GM23338 (cell line): Measurements from ENCODE around the gene TSPEAR. TPM values are rescaled to one million over a fixed set of nuclear protein-coding genes. Genes with fewer than 3 reads are reported as not detected.

ENCODE experiments used
- ATAC-seq: fragments of 200-7000 bp; cut with Tn5 transposase; 3 replicates; pipeline ENCODE4 v1.9.1; 2020
- DNase-seq: peaks from one replicate; pipeline ENCODE4 v3.0.0-alpha.2; 2015; ENCODE audit warnings: low spot score
- H2AFZ ChIP-seq: fragments of 200-600 bp; sonication (generic); 2 replicates; pipeline ENCODE4 v1.8.0; 2016; ENCODE audit warnings: antibody characterized with exemption, mild to moderate bottlenecking, moderate library complexity
- H3F3A ChIP-seq: fragments of 200-600 bp; sonication (generic); replicated peaks from 2 replicates; pipeline ENCODE4 v1.8.0; 2017; ENCODE audit warnings: antibody characterized with exemption, mixed run types, low read depth
- H3K27ac ChIP-seq: fragments of 200-600 bp; sonication (generic); 2 replicates; pipeline ENCODE4 v1.6.1; 2016; ENCODE audit warnings: low read depth
- H3K27me3 ChIP-seq: fragments of 200-600 bp; sonication (generic); 2 replicates; pipeline ENCODE4 v1.8.0; 2016; ENCODE audit warnings: mild to moderate bottlenecking, mixed run types, moderate library complexity; ENCODE audit not compliant: insufficient read depth
- H3K36me3 ChIP-seq: fragments of 200-600 bp; sonication (generic); 2 replicates; pipeline ENCODE4 v1.8.0; 2016; ENCODE audit warnings: mild to moderate bottlenecking; ENCODE audit not compliant: insufficient read depth
- H3K4me1 ChIP-seq: fragments of 200-600 bp; sonication (generic); 2 replicates; pipeline ENCODE4 v1.8.0; 2016; ENCODE audit warnings: mild to moderate bottlenecking, moderate library complexity; ENCODE audit not compliant: insufficient read depth
- H3K4me2 ChIP-seq: fragments of 200-600 bp; sonication (generic); 2 replicates; pipeline ENCODE4 v1.7.1; 2017; ENCODE audit warnings: mixed run types
- H3K4me3 ChIP-seq: fragments of 200-600 bp; sonication (generic); 2 replicates; pipeline ENCODE4 v1.6.1; 2016; ENCODE audit warnings: mixed run types
- H3K79me2 ChIP-seq: fragments of 200-600 bp; sonication (generic); replicated peaks from 2 replicates; pipeline ENCODE4 v1.8.0; 2017; ENCODE audit warnings: mild to moderate bottlenecking; ENCODE audit not compliant: insufficient read depth
- H3K9me2 ChIP-seq: fragments of 200-600 bp; sonication (generic); 2 replicates; pipeline ENCODE4 v1.8.0; 2017; ENCODE audit not compliant: insufficient read depth
- H4K20me1 ChIP-seq: fragments of 200-600 bp; sonication (generic); replicated peaks from 2 replicates; pipeline ENCODE4 v1.8.0; 2017; ENCODE audit warnings: mild to moderate bottlenecking; ENCODE audit not compliant: insufficient read depth
- H3K27ac Mint-ChIP-seq: 2 replicates; pipeline ENCODE4 v1.8.0; 2020; ENCODE audit warnings: inconsistent platforms, mild to moderate bottlenecking, moderate library complexity, mixed read lengths
- H3K27me3 Mint-ChIP-seq: 3 replicates; pipeline ENCODE4 v1.8.0; 2022; ENCODE audit warnings: low read depth, mild to moderate bottlenecking, moderate library complexity, mixed read lengths, inconsistent platforms; ENCODE audit not compliant: insufficient read depth, poor library complexity
- H3K36me3 Mint-ChIP-seq: 3 replicates; pipeline ENCODE4 v1.8.0; 2021; ENCODE audit warnings: low read depth, mild to moderate bottlenecking, inconsistent platforms, moderate library complexity, mixed read lengths
- H3K4me1 Mint-ChIP-seq: 3 replicates; pipeline ENCODE4 v1.8.0; 2020; ENCODE audit warnings: mild to moderate bottlenecking, inconsistent platforms, mixed read lengths
- H3K4me3 Mint-ChIP-seq: 3 replicates; pipeline ENCODE4 v1.8.0; 2021; ENCODE audit warnings: moderate library complexity, mild to moderate bottlenecking, inconsistent platforms, mixed read lengths
- H3K9me3 Mint-ChIP-seq: 3 replicates; pipeline ENCODE4 v1.8.0; 2020; ENCODE audit warnings: moderate library complexity, mild to moderate bottlenecking, inconsistent platforms, mixed read lengths
- EZH2phosphoT487 ChIP-seq: fragments of 200-600 bp; sonication (generic); IDR thresholded peaks from one replicate; pipeline ENCODE4 v1.8.1; 2018; ENCODE audit warnings: antibody characterized with exemption; ENCODE audit not compliant: unreplicated experiment
- NANOG ChIP-seq: IDR thresholded peaks from 2 replicates; pipeline ENCODE4 v1.6.1; 2016; ENCODE audit warnings: antibody characterized with exemption, borderline replicate concordance
- ZNF114 ChIP-seq: fragments of 250-450 bp; sonication (Bioruptor Pico); IDR thresholded peaks from 2 replicates; pipeline ENCODE4 v1.5.0; 2020; ENCODE audit warnings: mild to moderate bottlenecking, moderate library complexity
- polyA plus RNA-seq: library from polyadenylated mRNA; unstranded; fragments of >200 nt; fragmentation: Nextera tagmentation; extraction: Ambion mirVana; gene quantifications from 2 replicates; pipeline ENCODE4 v1.2.1, GENCODE V29; 2016
- total RNA-seq: library from RNA; depleted of rRNA; stranded (reverse); fragments of >200 nt; shearing (Covaris generic); gene quantifications from 2 replicates; pipeline ENCODE4 v1.2.3, GENCODE V29; 2014
- TF ChIP-seq, protein P1 (sequence below), 2 experiments: fragments of 200-600 bp in 1 of 2; sonication (generic) in 1 of 2; conservative IDR thresholded peaks; 2 replicates each; pipeline versions ENCODE4 v1.5.1 to v1.6.1; 2016 to 2017; ENCODE audit warnings: antibody characterized with exemption in 2 of 2, low read depth in 2 of 2, mild to moderate bottlenecking in 2 of 2, moderate library complexity in 1 of 2
- TF ChIP-seq, protein P2 (sequence below): fragments of 250-450 bp; sonication (Bioruptor Pico); IDR thresholded peaks from 2 replicates; pipeline ENCODE4 v1.5.0; 2020; ENCODE audit warnings: mild to moderate bottlenecking, moderate library complexity
- TF ChIP-seq, protein P3 (sequence below): IDR thresholded peaks from 2 replicates; pipeline ENCODE4 v1.6.1; 2016; ENCODE audit warnings: antibody characterized with exemption

TSPEAR gene
- total and polyA plus RNA-seq, 2 experiments from 2014 or later = 0.35 to 0.92 TPM

DNA sequence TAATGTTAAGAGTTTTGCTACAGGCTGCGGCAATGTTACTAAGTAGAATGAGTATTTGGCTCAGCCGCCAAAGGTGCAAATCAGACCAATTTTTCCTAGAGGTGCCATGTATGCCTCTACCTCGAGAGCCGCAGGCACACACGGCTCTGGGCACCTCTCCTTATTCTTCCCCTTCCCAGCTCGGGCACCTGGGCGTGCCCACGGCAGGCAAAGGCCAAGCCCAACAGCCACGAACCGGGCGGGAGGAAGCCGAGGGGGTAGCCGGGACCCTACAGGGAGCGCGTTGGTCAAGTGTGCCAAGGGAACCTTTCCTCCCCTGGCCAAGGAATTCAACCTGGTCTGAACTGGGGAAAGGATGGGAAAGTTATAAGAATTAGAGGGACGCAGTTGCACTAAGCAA, 225.1 kb downstream of the TSPEAR start:
- TF ChIP-seq ZNF114 (CRISPR knock-in tag) = no peak
- Mint-ChIP-seq H3K36me3 (peaks cover 17% of the 10 kb centered on the region; the same call in 2 of the 3 replicates), H3K27me3 (peaks cover 2% of the 10 kb centered on the region), H3K4me1 (peaks cover 14% of the 10 kb centered on the region), H3K9me3 (peaks cover 16% of the 10 kb centered on the region; the same call in 2 of the 3 replicates), H3K4me3 (peak overlapping the region; percentile 72), H3K27ac (no peak overlapping the region)
- no peaks in the 10 kb centered on the region for H3K36me3 ChIP-seq
- H3K9me2 ChIP-seq = no peaks in the 10 kb centered on the region
- ATAC-seq = no peak
- H3K79me2 ChIP-seq = peaks cover 24% of the 10 kb centered on the region
- no peaks in the 10 kb centered on the region for H3K27me3 ChIP-seq
- H3F3A ChIP-seq = no peaks in the 10 kb centered on the region
- peaks cover 6% of the 10 kb centered on the region; the same call in 1 of the 2 replicates for H3K4me1 ChIP-seq
- no peak for DNase-seq
- peak overlapping the region; percentile 84 for H3K4me2 ChIP-seq
- no peak overlapping the region for H3K27ac ChIP-seq
- peak overlapping the region; percentile 69 for H3K4me3 ChIP-seq
- no peaks in the 10 kb centered on the region; the same call in 1 of the 2 replicates for H4K20me1 ChIP-seq
- no peak overlapping the region for H2AFZ ChIP-seq

DNA sequence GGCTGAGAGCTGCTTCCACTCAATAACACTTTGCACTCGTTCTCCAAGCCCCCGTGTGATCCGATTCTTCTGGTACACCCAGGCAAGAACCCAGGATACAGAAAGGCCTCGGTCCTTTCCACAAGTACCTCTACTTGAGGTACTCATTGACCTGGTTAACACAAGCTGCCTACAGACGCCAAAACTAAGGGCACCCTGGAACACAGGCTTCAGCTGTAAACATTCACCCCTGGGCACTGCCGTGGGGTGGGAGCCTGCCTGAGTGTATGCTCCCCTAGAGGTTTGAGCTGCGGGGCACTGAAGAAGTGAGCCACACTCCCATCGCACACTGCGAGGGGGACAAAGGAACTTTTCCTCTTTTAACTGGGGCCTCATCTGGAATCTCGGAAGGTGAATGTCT, 225.6 kb downstream of the TSPEAR start:
- Histone ChIP-seq H2AFZ (peak overlapping the region; percentile 80; the same call in 1 of the 2 replicates), H3K4me2 (peak overlapping the region; percentile 84), H3K4me3 (peak overlapping the region; percentile 69), H4K20me1 (no peaks in the 10 kb centered on the region; the same call in 1 of the 2 replicates), H3K27ac (no peak overlapping the region), H3K4me1 (peaks cover 6% of the 10 kb centered on the region; the same call in 1 of the 2 replicates), H3K79me2 (peaks cover 24% of the 10 kb centered on the region), H3K27me3 (no peaks in the 10 kb centered on the region), H3F3A (no peaks in the 10 kb centered on the region), H3K9me2 (no peaks in the 10 kb centered on the region), H3K36me3 (no peaks in the 10 kb centered on the region)
- ATAC-seq (peak; percentile 11; the same call in 2 of the 3 replicates), DNase-seq (no peak)
- H3K27me3 Mint-ChIP-seq = peaks cover 4% of the 10 kb centered on the region
- TF ChIP-seq NANOG = no peak
- peaks cover 14% of the 10 kb centered on the region for H3K4me1 Mint-ChIP-seq
- peaks cover 13% of the 10 kb centered on the region; the same call in 2 of the 3 replicates for H3K36me3 Mint-ChIP-seq
- H3K27ac Mint-ChIP-seq = no peak overlapping the region
- H3K4me3 Mint-ChIP-seq = peak overlapping the region; percentile 72
- H3K9me3 Mint-ChIP-seq = peaks cover 13% of the 10 kb centered on the region; the same call in 2 of the 3 replicates

DNA sequence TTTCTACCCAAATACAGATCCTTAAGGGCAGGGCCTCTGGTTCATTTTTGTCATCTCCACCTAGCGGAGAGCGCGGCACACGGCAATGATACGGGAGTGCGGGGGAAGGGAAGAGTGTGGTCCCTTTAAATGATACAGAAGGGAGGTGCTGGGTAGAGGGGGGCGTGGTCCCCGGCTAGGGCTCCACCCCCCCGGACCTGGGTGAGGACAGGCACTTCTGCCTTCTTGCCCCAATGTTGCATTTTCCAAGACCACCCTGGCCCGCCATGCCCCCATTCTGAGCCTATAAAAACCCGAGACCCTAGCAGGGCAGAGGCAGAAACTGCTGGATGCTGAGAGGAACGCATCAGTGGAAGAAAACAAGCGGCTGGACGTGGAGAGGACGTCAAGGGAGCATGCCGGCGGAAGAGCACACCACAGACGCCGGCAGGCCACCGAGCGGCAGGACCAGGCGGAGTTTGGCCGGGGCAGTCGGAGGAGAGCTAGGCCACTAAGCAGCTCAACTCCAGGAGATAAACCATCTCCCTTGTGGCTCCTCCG, 226.0 kb downstream of the TSPEAR start:
- H3K36me3 Mint-ChIP-seq = peaks cover 9% of the 10 kb centered on the region; the same call in 2 of the 3 replicates
- Histone ChIP-seq H3K4me2 (peak overlapping the region; percentile 84), H3K4me3 (peak overlapping the region; percentile 69), H3K9me2 (no peaks in the 10 kb centered on the region), H4K20me1 (no peaks in the 10 kb centered on the region; the same call in 1 of the 2 replicates), H3K4me1 (peaks cover 6% of the 10 kb centered on the region; the same call in 1 of the 2 replicates), H3K27ac (no peak overlapping the region), H3F3A (no peaks in the 10 kb centered on the region), H2AFZ (peak overlapping the region; percentile 80), H3K79me2 (peaks cover 24% of the 10 kb centered on the region), H3K36me3 (no peaks in the 10 kb centered on the region), H3K27me3 (no peaks in the 10 kb centered on the region)
- peaks cover 4% of the 10 kb centered on the region for H3K27me3 Mint-ChIP-seq
- DNase-seq (peak; percentile 87), ATAC-seq (peak; percentile 85)
- peaks cover 14% of the 10 kb centered on the region for H3K4me1 Mint-ChIP-seq
- peak overlapping the region; percentile 72 for H3K4me3 Mint-ChIP-seq
- H3K9me3 Mint-ChIP-seq = peaks cover 13% of the 10 kb centered on the region; the same call in 2 of the 3 replicates
- H3K27ac Mint-ChIP-seq = no peak overlapping the region
- TF ChIP-seq, protein P1, sequence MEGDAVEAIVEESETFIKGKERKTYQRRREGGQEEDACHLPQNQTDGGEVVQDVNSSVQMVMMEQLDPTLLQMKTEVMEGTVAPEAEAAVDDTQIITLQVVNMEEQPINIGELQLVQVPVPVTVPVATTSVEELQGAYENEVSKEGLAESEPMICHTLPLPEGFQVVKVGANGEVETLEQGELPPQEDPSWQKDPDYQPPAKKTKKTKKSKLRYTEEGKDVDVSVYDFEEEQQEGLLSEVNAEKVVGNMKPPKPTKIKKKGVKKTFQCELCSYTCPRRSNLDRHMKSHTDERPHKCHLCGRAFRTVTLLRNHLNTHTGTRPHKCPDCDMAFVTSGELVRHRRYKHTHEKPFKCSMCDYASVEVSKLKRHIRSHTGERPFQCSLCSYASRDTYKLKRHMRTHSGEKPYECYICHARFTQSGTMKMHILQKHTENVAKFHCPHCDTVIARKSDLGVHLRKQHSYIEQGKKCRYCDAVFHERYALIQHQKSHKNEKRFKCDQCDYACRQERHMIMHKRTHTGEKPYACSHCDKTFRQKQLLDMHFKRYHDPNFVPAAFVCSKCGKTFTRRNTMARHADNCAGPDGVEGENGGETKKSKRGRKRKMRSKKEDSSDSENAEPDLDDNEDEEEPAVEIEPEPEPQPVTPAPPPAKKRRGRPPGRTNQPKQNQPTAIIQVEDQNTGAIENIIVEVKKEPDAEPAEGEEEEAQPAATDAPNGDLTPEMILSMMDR (conservative IDR thresholded peaks at IDR 0.05; ENCODE audit: low read depth in 2 of 2) = peak; percentile 58 to 59
- no peak for TF ChIP-seq ZNF114 (CRISPR knock-in tag)
- TF ChIP-seq, protein P2, sequence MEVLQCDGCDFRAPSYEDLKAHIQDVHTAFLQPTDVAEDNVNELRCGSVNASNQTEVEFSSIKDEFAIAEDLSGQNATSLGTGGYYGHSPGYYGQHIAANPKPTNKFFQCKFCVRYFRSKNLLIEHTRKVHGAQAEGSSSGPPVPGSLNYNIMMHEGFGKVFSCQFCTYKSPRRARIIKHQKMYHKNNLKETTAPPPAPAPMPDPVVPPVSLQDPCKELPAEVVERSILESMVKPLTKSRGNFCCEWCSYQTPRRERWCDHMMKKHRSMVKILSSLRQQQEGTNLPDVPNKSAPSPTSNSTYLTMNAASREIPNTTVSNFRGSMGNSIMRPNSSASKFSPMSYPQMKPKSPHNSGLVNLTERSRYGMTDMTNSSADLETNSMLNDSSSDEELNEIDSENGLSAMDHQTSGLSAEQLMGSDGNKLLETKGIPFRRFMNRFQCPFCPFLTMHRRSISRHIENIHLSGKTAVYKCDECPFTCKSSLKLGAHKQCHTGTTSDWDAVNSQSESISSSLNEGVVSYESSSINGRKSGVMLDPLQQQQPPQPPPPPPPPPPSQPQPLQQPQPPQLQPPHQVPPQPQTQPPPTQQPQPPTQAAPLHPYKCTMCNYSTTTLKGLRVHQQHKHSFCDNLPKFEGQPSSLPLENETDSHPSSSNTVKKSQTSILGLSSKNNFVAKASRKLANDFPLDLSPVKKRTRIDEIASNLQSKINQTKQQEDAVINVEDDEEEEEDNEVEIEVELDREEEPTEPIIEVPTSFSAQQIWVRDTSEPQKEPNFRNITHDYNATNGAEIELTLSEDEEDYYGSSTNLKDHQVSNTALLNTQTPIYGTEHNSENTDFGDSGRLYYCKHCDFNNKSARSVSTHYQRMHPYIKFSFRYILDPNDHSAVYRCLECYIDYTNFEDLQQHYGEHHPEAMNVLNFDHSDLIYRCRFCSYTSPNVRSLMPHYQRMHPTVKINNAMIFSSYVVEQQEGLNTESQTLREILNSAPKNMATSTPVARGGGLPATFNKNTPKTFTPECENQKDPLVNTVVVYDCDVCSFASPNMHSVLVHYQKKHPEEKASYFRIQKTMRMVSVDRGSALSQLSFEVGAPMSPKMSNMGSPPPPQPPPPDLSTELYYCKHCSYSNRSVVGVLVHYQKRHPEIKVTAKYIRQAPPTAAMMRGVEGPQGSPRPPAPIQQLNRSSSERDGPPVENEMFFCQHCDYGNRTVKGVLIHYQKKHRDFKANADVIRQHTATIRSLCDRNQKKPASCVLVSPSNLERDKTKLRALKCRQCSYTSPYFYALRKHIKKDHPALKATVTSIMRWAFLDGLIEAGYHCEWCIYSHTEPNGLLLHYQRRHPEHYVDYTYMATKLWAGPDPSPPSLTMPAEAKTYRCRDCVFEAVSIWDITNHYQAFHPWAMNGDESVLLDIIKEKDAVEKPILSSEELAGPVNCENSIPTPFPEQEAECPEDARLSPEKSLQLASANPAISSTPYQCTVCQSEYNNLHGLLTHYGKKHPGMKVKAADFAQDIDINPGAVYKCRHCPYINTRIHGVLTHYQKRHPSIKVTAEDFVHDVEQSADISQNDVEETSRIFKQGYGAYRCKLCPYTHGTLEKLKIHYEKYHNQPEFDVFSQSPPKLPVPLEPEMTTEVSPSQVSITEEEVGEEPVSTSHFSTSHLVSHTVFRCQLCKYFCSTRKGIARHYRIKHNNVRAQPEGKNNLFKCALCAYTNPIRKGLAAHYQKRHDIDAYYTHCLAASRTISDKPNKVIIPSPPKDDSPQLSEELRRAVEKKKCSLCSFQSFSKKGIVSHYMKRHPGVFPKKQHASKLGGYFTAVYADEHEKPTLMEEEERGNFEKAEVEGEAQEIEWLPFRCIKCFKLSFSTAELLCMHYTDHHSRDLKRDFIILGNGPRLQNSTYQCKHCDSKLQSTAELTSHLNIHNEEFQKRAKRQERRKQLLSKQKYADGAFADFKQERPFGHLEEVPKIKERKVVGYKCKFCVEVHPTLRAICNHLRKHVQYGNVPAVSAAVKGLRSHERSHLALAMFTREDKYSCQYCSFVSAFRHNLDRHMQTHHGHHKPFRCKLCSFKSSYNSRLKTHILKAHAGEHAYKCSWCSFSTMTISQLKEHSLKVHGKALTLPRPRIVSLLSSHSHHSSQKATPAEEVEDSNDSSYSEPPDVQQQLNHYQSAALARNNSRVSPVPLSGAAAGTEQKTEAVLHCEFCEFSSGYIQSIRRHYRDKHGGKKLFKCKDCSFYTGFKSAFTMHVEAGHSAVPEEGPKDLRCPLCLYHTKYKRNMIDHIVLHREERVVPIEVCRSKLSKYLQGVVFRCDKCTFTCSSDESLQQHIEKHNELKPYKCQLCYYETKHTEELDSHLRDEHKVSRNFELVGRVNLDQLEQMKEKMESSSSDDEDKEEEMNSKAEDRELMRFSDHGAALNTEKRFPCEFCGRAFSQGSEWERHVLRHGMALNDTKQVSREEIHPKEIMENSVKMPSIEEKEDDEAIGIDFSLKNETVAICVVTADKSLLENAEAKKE (CRISPR knock-in tag) = no peak
- no peak for TF ChIP-seq EZH2phosphoT487
- TF ChIP-seq, protein P3, sequence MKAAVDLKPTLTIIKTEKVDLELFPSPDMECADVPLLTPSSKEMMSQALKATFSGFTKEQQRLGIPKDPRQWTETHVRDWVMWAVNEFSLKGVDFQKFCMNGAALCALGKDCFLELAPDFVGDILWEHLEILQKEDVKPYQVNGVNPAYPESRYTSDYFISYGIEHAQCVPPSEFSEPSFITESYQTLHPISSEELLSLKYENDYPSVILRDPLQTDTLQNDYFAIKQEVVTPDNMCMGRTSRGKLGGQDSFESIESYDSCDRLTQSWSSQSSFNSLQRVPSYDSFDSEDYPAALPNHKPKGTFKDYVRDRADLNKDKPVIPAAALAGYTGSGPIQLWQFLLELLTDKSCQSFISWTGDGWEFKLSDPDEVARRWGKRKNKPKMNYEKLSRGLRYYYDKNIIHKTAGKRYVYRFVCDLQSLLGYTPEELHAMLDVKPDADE = no peak
